Activated naive CD4-positive, alpha-beta T cell treated with Interleukin-2 at 50 U/mL for 16 hours (primary cell): ENCODE results near the gene ITPRIPL2.

Source experiments
- DNase-seq: peaks from one replicate; pipeline ENCODE4 v3.0.0-alpha.2; 2020

ITPRIPL2 gene

DNA sequence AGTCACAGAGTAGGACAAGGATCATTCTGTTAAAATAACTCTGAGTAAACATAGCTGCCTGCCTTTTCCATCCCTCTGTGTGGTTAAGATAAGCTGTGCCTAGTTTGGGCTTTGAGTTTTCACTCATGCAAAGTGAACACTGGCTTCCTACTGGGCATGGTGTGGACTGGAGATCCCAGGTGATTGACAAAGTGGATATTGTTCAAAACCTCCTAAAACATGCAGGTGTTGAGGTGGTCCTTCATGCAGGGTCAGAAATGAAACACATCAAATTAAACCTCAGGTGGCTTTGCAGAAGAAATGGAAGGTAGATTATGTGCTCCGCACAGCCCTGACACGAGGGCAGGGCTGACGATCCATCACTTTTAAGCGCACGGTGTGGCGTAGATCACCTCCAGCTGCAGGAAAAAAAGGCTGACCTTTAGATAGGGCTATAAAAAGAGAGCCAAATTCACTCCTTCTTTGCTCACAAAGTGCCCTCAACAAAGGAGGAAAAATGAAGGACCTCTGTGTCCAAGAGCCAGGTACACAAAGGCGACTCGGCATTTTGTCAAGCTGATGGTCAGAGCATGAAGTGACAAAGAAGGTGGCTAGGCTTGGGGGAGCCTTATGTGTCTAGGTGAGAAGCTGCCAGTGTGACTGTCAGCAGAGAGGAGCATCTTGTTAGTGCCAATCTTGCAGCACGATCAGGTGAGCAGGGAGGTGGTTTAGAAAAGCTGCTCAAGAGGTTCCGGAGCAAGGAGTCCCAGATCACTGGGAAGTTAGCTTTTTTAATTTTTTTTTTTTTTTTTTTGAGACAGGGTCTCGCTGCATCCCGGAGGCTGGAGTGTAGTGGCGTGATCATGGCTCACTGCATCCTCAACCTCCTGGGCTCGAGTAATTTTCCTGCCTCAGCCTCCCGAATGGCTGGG is 19.9 kb upstream of the ITPRIPL2 start:
- DNase-seq = no peak

DNA sequence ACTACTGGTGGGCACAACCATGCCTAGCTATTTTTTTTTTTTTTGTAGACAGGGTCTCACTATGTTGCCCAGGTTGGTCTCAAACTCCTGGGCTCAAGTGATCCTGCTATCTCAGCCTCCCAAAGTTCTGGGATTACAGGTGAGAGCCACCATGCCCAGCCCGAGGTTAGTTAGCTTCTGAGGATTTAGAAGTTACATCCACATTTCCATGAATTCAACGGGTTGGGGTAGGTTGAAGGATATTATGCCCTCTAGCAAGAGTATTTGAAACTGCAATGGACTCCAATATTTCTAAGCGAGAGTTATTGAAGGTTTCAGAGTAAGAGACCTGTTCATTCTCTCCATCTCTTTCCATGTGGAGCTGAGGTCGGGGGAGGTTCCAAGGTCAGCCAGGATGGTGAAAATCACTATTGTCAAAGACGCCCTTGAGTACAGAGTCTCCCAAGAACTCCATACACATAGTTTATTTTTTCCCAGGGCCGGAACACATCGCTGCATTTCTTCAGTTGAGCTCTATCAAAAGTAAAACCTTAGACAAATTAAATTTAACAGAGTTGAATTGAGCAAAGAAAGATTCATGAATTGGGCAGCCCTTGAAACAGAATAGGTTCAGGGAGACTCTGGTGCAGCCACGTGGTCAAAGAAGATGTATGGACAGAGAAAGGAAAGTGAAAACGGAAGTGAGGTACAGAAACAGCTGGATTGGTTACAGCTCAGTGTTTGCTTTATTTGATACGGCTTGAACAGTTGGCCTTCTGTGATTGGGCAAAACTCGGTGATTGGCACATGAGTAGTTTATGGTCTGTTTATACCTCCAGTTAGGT is 19.0 kb upstream of the ITPRIPL2 start:
- no peak for DNase-seq

DNA sequence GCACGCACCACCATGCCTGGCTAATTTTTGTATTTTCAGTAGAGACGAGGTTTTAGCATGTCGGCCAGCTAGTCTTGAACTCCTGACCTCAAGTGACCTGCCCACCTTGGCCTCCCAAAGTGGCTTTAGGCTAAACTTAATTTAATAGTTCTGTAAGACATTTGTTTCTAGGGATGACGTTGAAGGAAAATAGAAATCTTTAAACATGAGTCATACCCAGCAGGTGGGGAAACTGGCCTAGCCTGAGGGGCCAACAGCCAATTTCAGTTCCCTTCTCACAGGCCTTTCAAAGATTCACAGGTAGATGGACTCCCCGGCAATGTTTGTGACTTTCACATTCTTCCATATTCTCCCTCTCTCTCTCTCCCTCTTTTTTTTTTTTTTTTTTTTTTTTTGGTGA is 18.1 kb upstream of the ITPRIPL2 start:
- DNase-seq = no peak

DNA sequence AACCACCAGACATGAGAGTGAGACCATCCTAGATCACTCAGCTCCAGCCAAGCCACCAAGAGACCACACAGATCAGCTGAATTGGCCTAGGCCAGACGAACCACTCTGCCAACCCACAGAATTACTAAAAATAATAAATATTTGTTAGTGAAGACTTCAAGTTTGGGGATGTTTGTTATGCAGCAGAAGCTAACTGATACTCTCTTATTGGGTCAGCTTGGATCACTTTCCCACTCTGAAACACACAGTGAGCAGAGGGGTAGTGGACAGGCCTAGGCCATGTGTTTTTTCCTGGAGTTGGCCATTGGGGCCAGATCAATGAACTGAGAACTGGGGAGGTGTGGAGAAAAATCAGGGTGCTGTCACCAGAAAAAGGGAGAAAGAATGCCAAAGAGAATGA is 15.6 kb upstream of the ITPRIPL2 start:
- no peak for DNase-seq

DNA sequence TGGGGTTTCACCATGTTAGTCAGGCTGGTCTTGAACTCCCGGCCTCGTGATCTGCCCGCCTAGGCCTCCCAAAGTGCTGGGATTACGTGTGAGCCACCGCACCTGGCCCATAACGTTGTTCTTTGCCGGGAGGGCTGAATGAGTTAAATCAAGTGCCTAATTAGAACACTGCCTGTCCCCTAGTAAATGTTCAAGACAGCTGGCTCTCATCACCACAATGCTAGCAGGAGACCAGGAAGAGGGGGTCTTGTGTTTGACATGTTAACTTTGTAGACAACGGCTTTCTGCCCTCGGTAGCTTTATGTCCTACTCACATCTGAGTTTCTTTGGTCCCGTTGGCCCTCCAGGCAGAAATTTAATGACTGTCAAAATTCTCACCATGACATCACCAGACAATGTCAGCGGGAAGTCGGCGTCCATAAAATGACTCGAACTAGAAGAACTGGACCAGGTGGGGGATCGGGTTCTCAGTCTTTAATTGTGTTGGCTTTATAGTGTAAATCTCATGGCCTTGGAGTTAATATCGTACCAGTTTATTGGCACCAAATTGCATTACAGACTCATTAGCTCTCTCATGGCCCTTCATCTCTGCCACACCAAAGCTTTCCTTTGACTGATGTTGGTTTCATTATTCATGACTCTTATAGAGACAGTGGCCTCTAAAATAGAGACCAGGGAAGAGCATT is 11.4 kb upstream of the ITPRIPL2 start:
- DNase-seq = no peak

DNA sequence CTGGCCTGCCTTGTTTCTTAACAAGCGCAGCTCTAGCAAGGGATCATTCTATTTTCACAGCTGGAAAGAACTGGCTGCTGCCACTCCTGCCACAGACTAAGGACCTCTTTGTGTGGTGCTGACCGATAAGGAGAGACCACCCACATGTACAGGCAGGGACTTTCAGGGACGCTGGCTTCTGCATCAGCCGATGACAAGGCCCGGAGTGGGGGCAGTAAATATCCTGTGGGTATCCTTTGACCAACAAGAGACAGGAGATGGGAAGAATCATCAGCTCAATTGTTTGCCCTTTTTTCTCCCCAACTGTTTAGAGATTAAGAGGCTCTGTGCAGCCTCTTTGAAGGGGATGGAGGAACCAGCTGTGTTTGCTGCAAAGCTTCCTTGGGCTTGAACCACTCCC is 9.2 kb upstream of the ITPRIPL2 start:
- no peak for DNase-seq

DNA sequence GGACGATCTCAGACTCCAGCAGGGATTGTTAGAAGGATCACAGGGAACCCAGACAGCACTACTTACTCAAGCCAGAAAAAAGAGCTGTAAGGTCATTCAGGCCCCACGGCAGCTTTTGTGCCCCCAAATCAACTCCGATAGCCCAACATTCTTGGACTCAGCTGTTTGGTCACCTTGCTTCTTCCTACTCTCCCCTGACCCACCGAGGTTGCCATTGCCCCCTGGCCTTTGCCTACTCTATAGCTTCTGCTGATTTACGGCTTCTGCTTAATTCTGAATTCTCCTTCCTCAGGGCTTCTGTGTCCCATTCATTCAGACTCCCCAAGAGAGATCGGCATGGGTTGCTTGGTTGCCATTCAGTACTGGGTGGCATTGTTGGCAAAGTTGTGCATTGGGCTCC is 8.6 kb upstream of the ITPRIPL2 start:
- no peak for DNase-seq

DNA sequence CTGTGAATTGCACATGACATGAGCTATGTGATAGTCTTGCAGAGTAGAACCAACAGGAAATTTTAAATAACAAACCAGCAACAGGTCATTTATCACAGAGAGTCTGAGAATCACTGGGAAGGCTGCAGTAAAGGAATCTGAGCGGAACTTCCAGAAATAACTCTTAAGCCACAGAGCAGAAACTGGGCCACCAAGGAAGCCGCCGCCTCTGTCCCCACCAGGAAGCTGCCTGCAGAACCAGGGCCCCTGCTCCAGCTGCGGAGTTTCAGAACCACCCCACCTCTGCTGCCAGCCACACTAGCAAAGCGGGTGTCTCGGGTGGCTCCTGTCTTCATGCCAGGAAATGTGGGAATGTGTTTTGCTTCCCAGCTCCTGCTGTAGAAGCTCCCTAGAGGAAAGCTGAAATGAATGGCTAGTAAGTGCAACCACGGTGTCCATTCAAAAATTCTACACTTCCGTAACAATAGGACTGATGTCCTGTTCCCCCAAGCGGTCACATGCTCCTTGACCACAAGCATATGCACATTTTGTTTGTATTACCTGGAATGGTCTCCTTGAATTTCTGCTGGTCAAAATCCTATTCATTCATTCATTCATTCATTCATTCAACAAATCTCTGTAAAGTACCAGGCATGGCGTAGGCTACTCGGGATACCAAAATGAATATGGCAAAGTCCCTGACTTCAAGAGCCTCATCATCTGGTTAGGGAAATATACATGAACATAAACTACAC is 7.7 kb upstream of the ITPRIPL2 start:
- no peak for DNase-seq

DNA sequence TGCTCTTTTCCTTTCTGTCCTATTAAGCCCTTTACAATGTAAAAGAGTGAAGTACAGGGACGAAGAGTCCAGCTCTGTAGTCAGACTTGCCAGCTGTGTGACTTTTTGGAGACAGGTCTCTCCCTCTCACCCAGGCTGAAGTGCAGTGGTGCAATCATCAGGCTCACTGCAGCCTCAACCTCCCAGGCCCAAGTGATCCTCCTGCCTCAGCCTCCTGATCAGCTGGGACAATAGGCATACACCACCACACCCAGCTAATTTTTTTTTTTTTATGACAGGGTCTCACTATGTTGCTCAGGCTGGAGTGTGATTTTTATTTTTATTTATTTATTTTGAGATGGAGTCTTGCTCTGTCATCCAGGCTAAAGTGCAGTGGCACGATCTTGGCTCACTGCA is 7.1 kb upstream of the ITPRIPL2 start:
- no peak for DNase-seq

DNA sequence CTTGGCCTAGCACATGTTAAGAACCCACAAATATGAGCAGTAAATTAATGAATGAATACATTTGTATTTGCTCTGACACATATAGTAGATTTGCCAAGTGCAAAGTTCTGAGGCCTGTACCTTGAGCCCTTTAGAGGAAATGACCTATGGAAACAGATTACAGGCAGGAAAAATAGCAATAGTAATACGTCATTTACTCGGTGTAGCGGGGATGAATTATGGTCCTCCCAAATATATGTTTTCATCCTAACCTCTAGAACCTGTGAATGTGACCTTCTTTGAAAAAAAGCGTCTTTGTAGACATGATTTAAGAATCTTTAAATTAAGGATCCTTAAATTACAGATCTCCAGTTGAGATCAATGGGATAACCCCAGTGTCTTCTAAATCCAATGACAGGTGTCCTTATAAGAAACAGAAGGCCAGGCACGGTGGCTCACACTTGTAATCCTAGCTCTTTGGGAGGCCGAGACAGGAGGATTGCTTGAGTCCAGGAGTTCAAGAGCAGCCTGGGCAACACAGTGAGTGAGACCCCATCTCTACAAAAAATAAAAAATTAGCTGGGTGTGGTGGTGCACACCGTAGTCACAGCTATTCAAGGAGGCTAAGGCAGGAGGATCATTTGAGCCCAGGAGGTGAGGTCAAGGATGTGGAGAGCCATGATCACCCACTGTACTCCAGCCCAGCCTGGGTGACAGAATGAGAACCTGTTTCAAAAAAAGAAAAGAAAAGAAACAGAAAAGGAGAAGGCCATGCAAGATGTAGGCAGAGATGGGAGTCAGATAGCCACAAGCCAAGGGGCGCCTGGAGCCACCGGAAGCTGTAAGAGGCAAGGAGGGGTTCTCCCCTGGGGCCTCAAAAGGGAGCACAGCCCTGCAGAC is 5.1 kb upstream of the ITPRIPL2 start:
- DNase-seq = no peak

DNA sequence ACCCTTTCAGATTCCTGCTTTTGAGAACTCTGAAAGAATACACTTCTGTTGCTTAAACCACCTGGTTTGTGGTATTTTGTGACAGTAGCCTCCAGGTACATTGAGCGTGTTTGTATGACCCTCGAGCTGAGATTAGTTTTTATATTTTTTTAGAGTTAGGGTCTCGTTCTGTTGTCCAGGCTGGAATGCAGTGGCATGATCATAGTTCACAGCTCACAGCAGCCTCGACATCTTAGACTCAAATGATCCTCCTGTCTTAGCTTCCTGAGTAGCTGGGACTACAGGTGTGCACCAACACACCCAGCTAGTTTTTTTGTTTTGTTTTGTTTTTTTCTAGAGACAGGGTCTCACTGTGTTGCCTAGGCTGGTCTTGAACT is 4.5 kb upstream of the ITPRIPL2 start:
- DNase-seq = no peak

DNA sequence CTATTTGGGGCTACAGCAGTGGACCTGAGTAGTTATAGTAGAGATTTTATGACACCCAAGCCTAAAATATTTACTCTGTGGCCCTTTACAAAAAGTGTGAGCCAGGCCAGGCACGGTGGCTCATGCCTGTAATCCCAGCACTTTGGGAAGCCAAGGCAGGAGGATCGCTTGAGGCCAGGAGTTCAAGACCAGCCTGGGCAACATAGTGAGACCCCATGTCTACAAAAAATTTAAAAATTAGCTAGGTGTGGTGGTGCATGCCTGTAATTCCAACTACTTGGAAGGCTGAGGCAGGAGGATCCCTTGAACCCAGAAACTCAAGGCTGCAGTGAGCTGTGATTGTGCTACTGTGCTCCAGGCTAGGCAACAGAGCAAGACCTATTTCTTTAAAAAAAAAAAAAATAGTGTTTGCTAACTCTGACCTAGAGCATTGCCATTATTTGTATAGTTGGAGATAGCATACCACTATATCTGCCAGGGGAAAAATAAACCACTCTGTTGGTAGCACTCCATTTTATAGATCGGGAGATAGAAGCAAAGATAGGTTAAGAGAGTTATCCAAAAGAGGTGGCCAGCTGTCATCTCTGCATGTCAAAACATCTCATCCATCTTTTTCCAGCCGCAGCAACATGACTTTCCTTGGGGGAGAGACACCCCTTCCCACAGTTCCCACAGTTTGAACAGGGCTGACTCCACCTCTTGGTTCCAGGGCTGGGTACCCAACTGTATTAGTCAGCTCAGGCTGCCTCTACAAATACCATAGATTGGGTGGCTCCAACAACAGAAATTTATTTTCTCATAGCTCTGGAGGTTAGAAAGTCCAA is 3.0 kb upstream of the ITPRIPL2 start:
- DNase-seq = no peak

DNA sequence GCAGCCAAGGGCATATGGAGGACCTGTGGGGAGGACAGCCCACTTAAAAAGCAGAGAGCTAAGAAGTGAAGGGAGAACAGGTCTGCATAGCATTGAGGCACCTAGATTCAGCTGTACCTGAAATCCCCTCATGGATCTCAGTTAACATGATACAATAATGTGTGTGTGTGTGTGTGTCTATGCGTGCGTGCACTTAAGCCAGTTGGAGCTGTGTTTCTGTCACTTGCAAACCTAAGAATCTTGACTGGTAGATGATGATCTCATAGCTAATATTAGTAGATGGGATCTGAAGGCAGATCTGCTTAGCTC is 1.7 kb upstream of the ITPRIPL2 start:
- DNase-seq = no peak

DNA sequence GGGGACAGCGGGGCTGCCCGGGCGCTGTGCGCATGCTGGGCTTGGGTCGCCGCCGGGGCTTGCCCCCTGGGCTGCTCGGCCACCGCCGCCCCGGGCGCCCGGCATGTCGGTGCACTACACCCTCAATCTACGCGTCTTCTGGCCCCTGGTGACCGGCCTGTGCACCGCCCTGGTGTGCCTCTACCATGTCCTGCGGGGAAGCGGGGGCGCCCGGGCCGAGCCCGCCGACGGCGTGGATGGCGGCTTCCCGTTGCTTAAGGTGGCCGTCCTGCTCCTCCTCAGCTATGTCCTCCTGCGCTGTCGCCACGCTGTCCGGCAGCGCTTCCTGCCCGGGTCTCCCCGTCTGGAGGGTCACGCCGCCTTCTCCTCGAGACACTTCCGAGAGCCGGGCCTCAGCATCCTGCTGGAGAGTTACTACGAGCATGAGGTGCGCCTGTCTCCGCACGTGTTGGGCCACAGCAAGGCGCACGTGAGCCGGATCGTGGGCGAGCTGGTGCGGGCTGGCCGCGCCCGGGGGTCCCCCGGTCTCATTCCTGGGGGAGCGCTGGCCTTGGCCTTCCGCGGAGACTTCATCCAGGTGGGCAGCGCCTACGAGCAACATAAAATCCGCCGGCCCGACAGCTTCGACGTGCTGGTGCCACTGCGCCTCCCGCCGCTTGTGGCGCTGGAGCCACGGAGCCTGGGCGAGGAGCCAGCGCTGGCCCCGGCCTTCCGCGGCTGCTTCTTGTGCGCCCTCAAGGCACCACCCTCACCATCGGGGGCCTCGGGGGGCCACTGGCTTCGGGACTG is 789 bp downstream of the ITPRIPL2 start:
- peak; percentile 26 for DNase-seq

DNA sequence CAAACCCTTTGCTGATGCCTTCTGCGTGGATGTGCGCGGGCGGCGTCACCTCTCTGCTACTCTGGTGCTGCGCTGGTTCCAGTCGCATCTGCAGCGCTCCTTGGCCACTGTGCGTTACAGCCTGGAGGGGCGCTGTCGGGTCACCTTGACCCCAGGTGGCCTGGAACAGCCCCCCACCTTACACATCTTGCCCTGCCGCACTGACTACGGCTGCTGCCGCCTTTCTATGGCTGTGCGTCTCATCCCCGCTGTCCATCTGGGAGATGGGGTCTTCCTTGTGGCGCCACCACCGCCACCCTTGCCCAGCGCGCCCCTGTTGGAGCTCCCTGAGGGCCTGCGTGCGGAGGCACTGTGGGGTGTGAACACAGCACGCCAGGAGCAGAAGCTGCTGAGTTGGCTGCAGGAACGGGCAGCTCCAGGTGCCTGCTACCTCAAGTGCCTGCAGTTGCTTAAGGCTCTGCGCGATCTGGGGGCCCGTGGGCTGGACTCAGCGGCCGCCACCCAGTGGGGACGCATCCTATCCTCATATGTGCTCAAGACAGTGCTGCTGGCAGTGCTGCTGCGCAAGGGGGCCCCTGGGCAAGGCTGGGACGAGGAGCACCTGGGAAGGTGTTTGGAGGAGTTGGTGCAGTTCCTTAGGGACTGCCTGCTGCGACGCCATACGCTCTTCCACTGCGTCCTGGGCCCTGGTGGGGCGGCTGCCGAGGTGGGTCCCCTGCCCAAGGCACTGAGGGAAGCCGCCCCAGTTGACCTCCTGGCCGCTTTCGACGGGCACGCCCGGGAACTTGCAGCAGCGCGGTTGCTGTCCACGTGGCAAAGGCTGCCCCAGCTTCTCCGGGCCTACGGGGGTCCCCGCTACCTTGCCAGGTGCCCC is 1.6 kb downstream of the ITPRIPL2 start:
- DNase-seq = no peak

DNA sequence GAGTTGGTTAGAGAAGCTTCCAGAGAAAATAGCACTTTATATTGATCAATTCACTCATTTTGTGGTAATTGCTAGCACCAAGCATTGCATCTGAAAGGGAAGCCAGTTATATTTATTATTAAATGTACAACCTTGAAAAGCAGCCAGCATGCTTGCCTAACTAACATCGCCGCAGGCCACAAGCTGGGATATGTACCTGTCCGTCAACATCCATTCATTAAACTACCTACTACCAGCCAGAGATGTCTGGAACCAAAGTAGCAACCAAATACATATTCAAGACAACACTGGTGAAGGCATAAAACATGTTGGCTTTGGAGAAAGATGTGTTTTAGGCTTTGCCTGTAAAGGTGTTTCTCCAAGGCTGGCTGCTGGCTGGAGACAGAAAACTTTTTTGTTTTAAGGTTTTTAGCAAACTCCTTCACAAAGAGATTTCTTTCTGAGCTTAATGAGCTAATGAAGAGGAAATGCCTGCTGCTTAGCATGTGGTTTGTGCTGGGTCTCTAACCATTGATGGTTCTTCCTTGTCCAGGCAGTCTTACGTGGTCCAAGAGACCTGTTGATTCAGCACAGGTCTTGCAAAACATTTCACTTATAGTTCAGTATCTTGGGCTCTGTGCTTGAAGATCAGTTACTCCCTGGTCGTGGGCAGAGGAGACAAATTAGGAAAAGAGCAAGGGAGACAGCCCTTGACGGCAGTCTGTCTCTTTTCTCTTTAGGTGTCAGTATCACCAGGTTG is 3.1 kb downstream of the ITPRIPL2 start:
- no peak for DNase-seq

DNA sequence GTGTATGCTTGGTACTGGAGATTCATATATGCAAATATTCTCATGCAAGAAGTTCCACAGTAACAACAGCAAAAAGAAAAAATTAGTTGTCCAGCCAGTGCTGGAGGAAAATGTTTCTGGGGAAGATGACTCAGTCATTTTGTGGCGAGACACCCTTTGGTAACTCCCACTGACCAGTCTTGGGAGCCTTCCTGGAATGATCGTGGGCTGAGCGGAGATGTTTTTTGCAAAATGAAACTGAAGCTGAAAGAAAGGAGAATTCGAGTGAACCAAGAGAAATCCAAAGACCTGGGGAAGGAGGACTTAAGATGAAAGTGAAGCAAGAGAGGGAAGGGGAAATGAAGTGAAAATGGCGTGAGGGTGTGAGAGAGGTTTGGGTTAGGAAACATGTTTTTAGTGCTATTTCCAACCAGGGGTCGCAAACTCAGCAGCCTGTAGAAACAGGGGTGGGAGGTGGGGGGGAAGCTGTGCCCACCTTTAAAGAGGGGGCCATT is 5.2 kb downstream of the ITPRIPL2 start:
- DNase-seq = peak; percentile 50

DNA sequence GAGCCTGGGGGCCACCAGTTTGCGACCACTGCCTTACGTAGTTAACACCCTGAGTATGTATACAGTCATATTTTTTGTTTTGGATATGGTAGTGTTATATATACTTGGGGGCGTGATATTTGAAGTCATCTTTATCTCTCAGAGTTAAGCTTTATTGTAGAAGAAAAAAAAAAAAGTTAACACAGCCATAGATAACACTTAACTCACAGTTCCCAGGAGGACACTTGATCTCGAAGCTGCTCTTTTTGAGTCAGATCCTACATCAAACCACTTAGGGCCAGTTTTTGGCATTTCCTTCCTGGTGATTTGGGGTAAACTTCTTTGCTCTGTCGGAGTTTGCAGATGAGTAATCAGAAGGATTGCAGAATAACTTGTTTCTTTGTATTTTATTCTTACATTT is 5.8 kb downstream of the ITPRIPL2 start:
- DNase-seq = no peak
